PC-9 (cell line): Measurements from ENCODE around the gene SLC22A23.

Source experiments
- EZH2 ChIP-seq: fragments of 200-600 bp; sonication (generic); IDR thresholded peaks from 2 replicates; pipeline ENCODE4 v1.8.0; 2017; ENCODE audit warnings: antibody characterized with exemption, low read depth
- TF ChIP-seq, protein P1 (sequence below): fragments of 200-600 bp; sonication (generic); conservative IDR thresholded peaks from 2 replicates; pipeline ENCODE4 v1.6.1; 2017; ENCODE audit warnings: mixed run types, antibody characterized with exemption, mild to moderate bottlenecking, moderate library complexity

DNA sequence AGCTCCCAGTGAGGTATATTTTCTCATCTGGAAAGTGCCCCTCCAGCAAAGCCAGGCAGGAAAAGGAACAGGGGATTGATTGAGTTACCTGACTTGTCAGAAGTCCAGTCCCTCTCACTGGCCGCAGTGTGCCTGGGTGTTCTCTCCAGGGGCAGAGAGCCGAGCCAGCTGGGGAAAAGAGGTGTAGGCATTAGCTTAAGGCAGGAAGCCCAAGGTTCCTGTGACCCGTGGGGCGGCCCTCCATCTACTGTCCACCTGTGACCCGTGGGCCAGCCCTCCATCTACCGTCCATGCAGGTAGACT lies 195.4 kb downstream of the SLC22A23 start:
- TF ChIP-seq, protein P1, sequence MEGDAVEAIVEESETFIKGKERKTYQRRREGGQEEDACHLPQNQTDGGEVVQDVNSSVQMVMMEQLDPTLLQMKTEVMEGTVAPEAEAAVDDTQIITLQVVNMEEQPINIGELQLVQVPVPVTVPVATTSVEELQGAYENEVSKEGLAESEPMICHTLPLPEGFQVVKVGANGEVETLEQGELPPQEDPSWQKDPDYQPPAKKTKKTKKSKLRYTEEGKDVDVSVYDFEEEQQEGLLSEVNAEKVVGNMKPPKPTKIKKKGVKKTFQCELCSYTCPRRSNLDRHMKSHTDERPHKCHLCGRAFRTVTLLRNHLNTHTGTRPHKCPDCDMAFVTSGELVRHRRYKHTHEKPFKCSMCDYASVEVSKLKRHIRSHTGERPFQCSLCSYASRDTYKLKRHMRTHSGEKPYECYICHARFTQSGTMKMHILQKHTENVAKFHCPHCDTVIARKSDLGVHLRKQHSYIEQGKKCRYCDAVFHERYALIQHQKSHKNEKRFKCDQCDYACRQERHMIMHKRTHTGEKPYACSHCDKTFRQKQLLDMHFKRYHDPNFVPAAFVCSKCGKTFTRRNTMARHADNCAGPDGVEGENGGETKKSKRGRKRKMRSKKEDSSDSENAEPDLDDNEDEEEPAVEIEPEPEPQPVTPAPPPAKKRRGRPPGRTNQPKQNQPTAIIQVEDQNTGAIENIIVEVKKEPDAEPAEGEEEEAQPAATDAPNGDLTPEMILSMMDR = no peak
- no peak for TF ChIP-seq EZH2
